ENCODE measurements around the gene IGFLR1.

DNA sequence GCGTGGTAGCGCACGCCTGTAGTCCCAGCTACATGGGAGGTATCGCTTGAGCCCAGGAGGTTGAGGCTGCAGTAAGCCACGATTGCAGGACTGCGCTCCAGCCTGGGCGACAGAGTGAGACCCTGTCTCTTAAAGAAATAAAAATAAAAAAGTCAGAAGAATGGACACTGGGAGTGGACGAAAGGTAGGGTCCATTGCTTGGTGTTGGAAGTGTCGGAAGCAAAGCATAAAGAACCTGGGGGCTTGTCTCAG, 32.7 kb upstream of the IGFLR1 start:
- TF ChIP-seq, protein P1, sequence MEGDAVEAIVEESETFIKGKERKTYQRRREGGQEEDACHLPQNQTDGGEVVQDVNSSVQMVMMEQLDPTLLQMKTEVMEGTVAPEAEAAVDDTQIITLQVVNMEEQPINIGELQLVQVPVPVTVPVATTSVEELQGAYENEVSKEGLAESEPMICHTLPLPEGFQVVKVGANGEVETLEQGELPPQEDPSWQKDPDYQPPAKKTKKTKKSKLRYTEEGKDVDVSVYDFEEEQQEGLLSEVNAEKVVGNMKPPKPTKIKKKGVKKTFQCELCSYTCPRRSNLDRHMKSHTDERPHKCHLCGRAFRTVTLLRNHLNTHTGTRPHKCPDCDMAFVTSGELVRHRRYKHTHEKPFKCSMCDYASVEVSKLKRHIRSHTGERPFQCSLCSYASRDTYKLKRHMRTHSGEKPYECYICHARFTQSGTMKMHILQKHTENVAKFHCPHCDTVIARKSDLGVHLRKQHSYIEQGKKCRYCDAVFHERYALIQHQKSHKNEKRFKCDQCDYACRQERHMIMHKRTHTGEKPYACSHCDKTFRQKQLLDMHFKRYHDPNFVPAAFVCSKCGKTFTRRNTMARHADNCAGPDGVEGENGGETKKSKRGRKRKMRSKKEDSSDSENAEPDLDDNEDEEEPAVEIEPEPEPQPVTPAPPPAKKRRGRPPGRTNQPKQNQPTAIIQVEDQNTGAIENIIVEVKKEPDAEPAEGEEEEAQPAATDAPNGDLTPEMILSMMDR (IDR thresholded peaks at IDR 0.05; ENCODE audit: insufficient read depth, low read depth, low read length), result no peak
- TF ChIP-seq EZH2 (IDR thresholded peaks at IDR 0.05; ENCODE audit: insufficient read depth, low read length), result no peak

Data from astrocyte (in vitro differentiated cells and primary cell).